GM19438 (cell line): ENCODE results near the gene COL4A6.

ENCODE experiments used
- ATAC-seq: cut with Tn5 transposase; IDR thresholded peaks from one replicate; pipeline ENCODE4 v1.9.1; 2021; ENCODE audit warnings: low read depth; ENCODE audit not compliant: unreplicated experiment

COL4A6 gene

DNA sequence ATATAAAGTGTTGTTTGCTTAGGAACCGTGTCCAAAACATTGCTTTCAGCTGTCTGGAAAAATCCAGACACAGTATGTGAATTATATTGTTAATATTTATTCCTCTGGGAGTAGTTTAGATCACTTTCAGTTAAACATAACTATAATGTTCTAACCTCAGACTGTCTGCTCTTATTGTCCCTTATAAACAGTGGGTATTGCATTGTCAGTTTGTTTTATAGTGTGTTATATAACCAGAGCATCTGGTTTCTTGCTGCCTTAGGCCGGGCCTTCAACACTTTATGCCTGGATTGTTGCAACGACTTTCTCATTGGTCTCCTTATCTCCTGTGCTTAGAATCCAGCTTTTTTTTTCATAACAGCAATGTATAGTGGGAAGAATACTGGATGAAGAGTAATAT, 320.2 kb downstream of the COL4A6 start:
- ATAC-seq: no peak

DNA sequence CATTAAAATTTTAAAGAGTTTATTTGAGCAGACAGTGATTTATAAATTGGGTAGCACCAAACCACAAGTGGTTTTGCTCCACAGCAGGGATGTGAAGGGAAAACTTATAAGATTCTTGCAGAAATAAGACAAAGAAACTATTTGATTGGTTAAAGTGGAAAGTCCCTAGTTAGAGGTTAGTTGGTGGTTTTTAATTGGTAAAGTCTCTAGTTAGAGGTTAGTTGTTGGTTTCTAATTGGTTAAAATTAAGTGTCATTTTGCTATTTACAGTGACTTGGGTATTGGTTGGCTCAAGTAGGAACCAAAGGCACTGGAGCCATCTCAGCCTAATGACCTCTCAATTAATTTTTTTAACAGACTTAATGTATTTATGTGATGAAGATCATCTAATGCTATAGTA, 323.7 kb downstream of the COL4A6 start:
- ATAC-seq: no peak
